ENCODE measurements around the gene MRTO4.
"Not testable (repeated sequence)": the region's sequence is repeated elsewhere in the genome, so short reads cannot be mapped to it uniquely, and the experiment has no call there.

The MRTO4 gene

GRCh38 chr1:19273106-19273843 lies 21.7 kb downstream of the MRTO4 start:
- in situ Hi-C loops (cut with HindIII; ENCODE audit: low pct_ligation_motif_present, low sequenced_read_pairs) = no loop called here
- DNase-seq = no peak
- TF ChIP-seq CTCF (IDR thresholded peaks at IDR 0.05; ENCODE audit: low read depth, low read length, missing control alignments) = no peak

GRCh38 chr1:19273844-19274531 lies 22.4 kb downstream of the MRTO4 start:
- H3K36me3 ChIP-seq (replicated peaks); H3K27me3 ChIP-seq (replicated peaks); H3K27ac ChIP-seq; in situ Hi-C loops (cut with HindIII; ENCODE audit: low pct_ligation_motif_present, low sequenced_read_pairs); H3K4me3 ChIP-seq (ENCODE audit: low read depth, low read length); DNase-seq: not testable (repeated sequence)

More at GRCh38 chr1:19273106-19273843, 21.7 kb downstream of the MRTO4 start:
- Histone ChIP-seq H3K36me3 (replicated peaks) (no peaks in the 10 kb centered on the region), H3K27me3 (replicated peaks) (peaks cover 2% of the 10 kb centered on the region), H3K27ac (no peak overlapping the region), H3K4me3 (ENCODE audit: low read depth, low read length) (no peak overlapping the region)

GRCh38 chr1:19274636-19275035 lies 23.0 kb downstream of the MRTO4 start:
- peaks cover 2% of the 10 kb centered on the region for H3K27me3 ChIP-seq (replicated peaks)
- no peaks in the 10 kb centered on the region for H3K36me3 ChIP-seq (replicated peaks)
- H3K4me3 ChIP-seq (ENCODE audit: low read depth, low read length) = no peak overlapping the region
- TF ChIP-seq CTCF (IDR thresholded peaks at IDR 0.05; ENCODE audit: low read depth, low read length, missing control alignments) = no peak
- no peak overlapping the region for H3K27ac ChIP-seq
- in situ Hi-C loops (cut with HindIII; ENCODE audit: low pct_ligation_motif_present, low sequenced_read_pairs) = no loop called here
- no peak for DNase-seq

- no peak for DNase-seq
- TF ChIP-seq CTCF (IDR thresholded peaks at IDR 0.05; ENCODE audit: low read depth, low read length, missing control alignments) = no peak
- in situ Hi-C loops (cut with HindIII; ENCODE audit: low pct_ligation_motif_present, low sequenced_read_pairs) = no loop called here
- no peaks in the 10 kb centered on the region for H3K36me3 ChIP-seq (replicated peaks)
- no peak overlapping the region for H3K27ac ChIP-seq
- no peaks in the 10 kb centered on the region for H3K27me3 ChIP-seq (replicated peaks)
- H3K4me3 ChIP-seq (ENCODE audit: low read depth, low read length) = no peak overlapping the region
Measured at GRCh38 chr1:19283891-19284290, 32.3 kb downstream of the MRTO4 start.

- no peak for TF ChIP-seq CTCF (IDR thresholded peaks at IDR 0.05; ENCODE audit: low read depth, low read length, missing control alignments)
- H3K4me3 ChIP-seq (ENCODE audit: low read depth, low read length) = no peak overlapping the region
- in situ Hi-C loops (cut with HindIII; ENCODE audit: low pct_ligation_motif_present, low sequenced_read_pairs) = no loop called here
- H3K27me3 ChIP-seq (replicated peaks) = no peaks in the 10 kb centered on the region
- DNase-seq = no peak
- no peak overlapping the region for H3K27ac ChIP-seq
- no peaks in the 10 kb centered on the region for H3K36me3 ChIP-seq (replicated peaks)
Measured at GRCh38 chr1:19284881-19285280, 33.3 kb downstream of the MRTO4 start.

- H3K36me3 ChIP-seq (replicated peaks); H3K27me3 ChIP-seq (replicated peaks); H3K27ac ChIP-seq; H3K4me3 ChIP-seq (ENCODE audit: low read depth, low read length); in situ Hi-C loops (cut with HindIII; ENCODE audit: low pct_ligation_motif_present, low sequenced_read_pairs); DNase-seq: not testable (repeated sequence)
Measured at GRCh38 chr1:19285366-19285765, 33.8 kb downstream of the MRTO4 start.

- H3K4me3 ChIP-seq (ENCODE audit: low read depth, low read length); H3K27me3 ChIP-seq (replicated peaks); H3K36me3 ChIP-seq (replicated peaks); DNase-seq; H3K27ac ChIP-seq; in situ Hi-C loops (cut with HindIII; ENCODE audit: low pct_ligation_motif_present, low sequenced_read_pairs): not testable (repeated sequence)
Measured at GRCh38 chr1:19285807-19286206, 34.2 kb downstream of the MRTO4 start.
